GM19397 (cell line): ENCODE data around the gene GREB1.

Experiments
- ATAC-seq: cut with Tn5 transposase; IDR thresholded peaks from one replicate; pipeline ENCODE4 v1.9.1; 2021; ENCODE audit warnings: mild to moderate bottlenecking, moderate library complexity; ENCODE audit not compliant: unreplicated experiment

Gene GREB1

GRCh38 chr2:11534746-11535484 is 1.1 kb downstream of the GREB1 start:
- no peak for ATAC-seq

- ATAC-seq: no peak
Measured at GRCh38 chr2:11535899-11536344, 2.1 kb downstream of the GREB1 start.

- ATAC-seq: no peak
Measured at GRCh38 chr2:11537951-11538350, 4.1 kb downstream of the GREB1 start.

GRCh38 chr2:11539317-11540147 is 5.7 kb downstream of the GREB1 start:
- no peak for ATAC-seq

- no peak for ATAC-seq
Measured at GRCh38 chr2:11540148-11540995, 6.5 kb downstream of the GREB1 start.

GRCh38 chr2:11540996-11541692 is 7.3 kb downstream of the GREB1 start:
- no peak for ATAC-seq

- ATAC-seq: no peak
Measured at GRCh38 chr2:11541693-11542274, 7.9 kb downstream of the GREB1 start.

GRCh38 chr2:11542275-11542819 is 8.5 kb downstream of the GREB1 start:
- ATAC-seq: no peak

GRCh38 chr2:11543337-11544216 is 9.7 kb downstream of the GREB1 start:
- no peak for ATAC-seq

- no peak for ATAC-seq
Measured at GRCh38 chr2:11546072-11546471, 12.2 kb downstream of the GREB1 start.

- ATAC-seq: no peak
Measured at GRCh38 chr2:11547912-11548497, 14.2 kb downstream of the GREB1 start.

GRCh38 chr2:11550302-11550701 is 16.5 kb downstream of the GREB1 start:
- no peak for ATAC-seq

GRCh38 chr2:11550901-11551568 is 17.2 kb downstream of the GREB1 start:
- ATAC-seq: no peak

- no peak for ATAC-seq
Measured at GRCh38 chr2:11551569-11552259, 17.9 kb downstream of the GREB1 start.

GRCh38 chr2:11552260-11552638 is 18.4 kb downstream of the GREB1 start:
- no peak for ATAC-seq

- ATAC-seq: no peak
Measured at GRCh38 chr2:11553661-11554398, 20.0 kb downstream of the GREB1 start.

- ATAC-seq: no peak
Measured at GRCh38 chr2:11554399-11554716, 20.5 kb downstream of the GREB1 start.
